H1 (cell line): ENCODE results near the gene TINAGL1. TPM values are rescaled to one million over a fixed set of nuclear protein-coding genes. Genes with fewer than 3 reads are reported as not detected.

Source experiments
- CTCF ChIA-PET: fragments of 300-600 bp; sonication (Branson Sonifier 250); formaldehyde crosslinking; loops from one replicate; lab custom pipeline; 2021; ENCODE audit not compliant: partially characterized antibody; lab: Charles Lee
- POLR2A ChIA-PET: fragments of 300-600 bp; sonication (Branson Sonifier 250); formaldehyde crosslinking; loops from one replicate; lab custom pipeline; 2021; ENCODE audit warnings: inconsistent platforms; ENCODE audit not compliant: partially characterized antibody; lab: Charles Lee
- DNase-seq, 2 experiments: peaks; one replicate each; pipeline versions ENCODE4 v3.0.0 to v3.0.0-alpha.2; 2010 to 2022; ENCODE audit warnings: low spot score in 2 of 2, low read depth in 1 of 2, mixed read lengths in 1 of 2
- FAIRE-seq: peaks from 2 replicates; lab custom pipeline; 2011; peaks lifted over from hg19 to GRCh38; lab: Jason Lieb, UNC
- H2AFZ ChIP-seq: 2 replicates; pipeline ENCODE4 v1.8.1; 2012; ENCODE audit warnings: low read length, inconsistent platforms
- H2AK5ac ChIP-seq: 2 replicates; pipeline ENCODE4 v1.6.1; 2013; ENCODE audit warnings: low read depth, low read length
- H2BK120ac ChIP-seq: replicated peaks from 2 replicates; pipeline ENCODE3; 2013; ENCODE audit warnings: low read depth, low read length, inconsistent platforms
- H2BK12ac ChIP-seq: 2 replicates; pipeline ENCODE4 v1.6.1; 2013; ENCODE audit warnings: low read depth, low read length
- H2BK15ac ChIP-seq: 2 replicates; pipeline ENCODE4 v1.6.1; 2013; ENCODE audit warnings: low read length
- H2BK20ac ChIP-seq: 2 replicates; pipeline ENCODE4 v1.6.1; 2013; ENCODE audit warnings: low read length
- H2BK5ac ChIP-seq: 2 replicates; pipeline ENCODE4 v1.6.1; 2013; ENCODE audit warnings: low read depth, low read length
- H3K14ac ChIP-seq: 2 replicates; pipeline ENCODE4 v1.6.1; 2013; ENCODE audit warnings: inconsistent platforms; ENCODE audit not compliant: insufficient read length
- H3K18ac ChIP-seq: 2 replicates; pipeline ENCODE4 v1.6.1; 2013; ENCODE audit warnings: low read length; ENCODE audit errors: extremely low read depth
- H3K23ac ChIP-seq: 2 replicates; pipeline ENCODE4 v1.6.1; 2013; ENCODE audit warnings: inconsistent platforms; ENCODE audit not compliant: insufficient read length
- H3K23me2 ChIP-seq: 2 replicates; pipeline ENCODE4 v1.6.1; 2013; ENCODE audit warnings: low read depth, low read length
- H3K27ac ChIP-seq: 2 replicates; pipeline ENCODE4 v1.6.1; 2011; ENCODE audit warnings: low read depth, low read length, inconsistent platforms
- H3K27me3 ChIP-seq, 4 experiments: replicated peaks in 1 of 4; 1 replicate in 1 of 4; 2 replicates in 3 of 4; pipeline versions ENCODE4 v1.6.1 to v1.8.1; 2011 to 2013; ENCODE audit warnings: low read length in 3 of 4, mild to moderate bottlenecking in 3 of 4, inconsistent platforms in 2 of 4, mixed read lengths in 2 of 4, moderate library complexity in 1 of 4; ENCODE audit not compliant: control insufficient read depth in 3 of 4, insufficient read depth in 3 of 4; ENCODE audit errors: extremely low read depth in 1 of 4
- H3K36me3 ChIP-seq, 4 experiments: 2 replicates each; pipeline versions ENCODE4 v1.6.1 to v1.8.1; 2011 to 2013; ENCODE audit warnings: mild to moderate bottlenecking in 4 of 4, low read length in 3 of 4, moderate library complexity in 2 of 4, control low read depth in 1 of 4, inconsistent platforms in 1 of 4; ENCODE audit not compliant: insufficient read depth in 4 of 4, control insufficient read depth in 2 of 4
- H3K4ac ChIP-seq: replicated peaks from 2 replicates; pipeline ENCODE3; 2013; ENCODE audit warnings: low read length, low read depth, mixed read lengths, inconsistent platforms; ENCODE audit not compliant: insufficient read length
- H3K4me1 ChIP-seq, 4 experiments: replicated peaks in 1 of 4; 1 replicate in 1 of 4; 2 replicates in 3 of 4; pipeline versions ENCODE4 v1.6.1 to v1.8.1; 2011 to 2013; ENCODE audit warnings: low read length in 3 of 4, inconsistent platforms in 2 of 4, mixed read lengths in 1 of 4; ENCODE audit not compliant: insufficient read depth in 4 of 4, control insufficient read depth in 3 of 4
- H3K4me2 ChIP-seq, 2 experiments: 2 replicates each; pipeline versions ENCODE4 v1.6.1 to v1.8.1; 2011 to 2013; ENCODE audit warnings: low read depth in 2 of 2, low read length in 2 of 2, control low read depth in 1 of 2, inconsistent platforms in 1 of 2, mild to moderate bottlenecking in 1 of 2; ENCODE audit not compliant: insufficient read depth in 1 of 2
- H3K4me3 ChIP-seq, 4 experiments: fragments of 200-600, 300-600 bp in 1 of 4; sonication (generic), shearing (Covaris generic), sonication (Bioruptor Twin) in 1 of 4; 2 replicates each; pipeline versions ENCODE4 v1.5.1 to v1.8.1; 2011 to 2016; ENCODE audit warnings: low read length in 4 of 4, low read depth in 3 of 4, control low read depth in 2 of 4, inconsistent platforms in 2 of 4, mild to moderate bottlenecking in 2 of 4, mixed read lengths in 1 of 4, moderate library complexity in 1 of 4; ENCODE audit not compliant: insufficient read depth in 2 of 4; ENCODE audit errors: extremely low read depth in 1 of 4
- H3K56ac ChIP-seq: replicated peaks from 2 replicates; pipeline ENCODE3; 2013; ENCODE audit warnings: low read depth, mild to moderate bottlenecking, mixed read lengths, low read length, inconsistent platforms; ENCODE audit not compliant: insufficient read length
- H3K79me1 ChIP-seq: 2 replicates; pipeline ENCODE4 v1.6.1; 2013; ENCODE audit warnings: low read depth, low read length, control low read depth
- H3K79me2 ChIP-seq, 2 experiments: 2 replicates each; pipeline versions ENCODE4 v1.6.1 to v1.8.1; 2012 to 2013; ENCODE audit warnings: low read length in 2 of 2, mild to moderate bottlenecking in 2 of 2, inconsistent platforms in 1 of 2; ENCODE audit not compliant: insufficient read depth in 2 of 2, control insufficient read depth in 1 of 2
- H3K9ac ChIP-seq, 4 experiments: replicated peaks in 1 of 4; 1 replicate in 1 of 4; 2 replicates in 3 of 4; pipeline versions ENCODE4 v1.6.1 to v1.8.1; 2011 to 2013; ENCODE audit warnings: low read depth in 3 of 4, low read length in 3 of 4, control low read depth in 2 of 4, mild to moderate bottlenecking in 2 of 4, moderate library complexity in 2 of 4, inconsistent platforms in 1 of 4; ENCODE audit errors: extremely low read depth in 1 of 4
- H3K9me3 ChIP-seq, 2 experiments: 2 replicates each; pipeline versions ENCODE4 v1.6.1 to v1.8.1; 2012 to 2013; ENCODE audit warnings: mild to moderate bottlenecking in 2 of 2, moderate library complexity in 2 of 2, control low read depth in 1 of 2, inconsistent platforms in 1 of 2, low read depth in 1 of 2, low read length in 1 of 2, mixed read lengths in 1 of 2; ENCODE audit not compliant: insufficient read depth in 2 of 2
- H4K20me1 ChIP-seq, 2 experiments: replicated peaks in 1 of 2; 2 replicates each; pipeline versions ENCODE3 to v1.8.1; 2011 to 2013; ENCODE audit warnings: inconsistent platforms in 2 of 2, low read length in 2 of 2, mild to moderate bottlenecking in 1 of 2; ENCODE audit not compliant: insufficient read depth in 2 of 2, control insufficient read depth in 1 of 2
- H4K5ac ChIP-seq: 2 replicates; pipeline ENCODE4 v1.6.1; 2013; ENCODE audit warnings: low read length, low read depth, mixed read lengths, inconsistent platforms; ENCODE audit not compliant: insufficient read length
- H4K8ac ChIP-seq: 2 replicates; pipeline ENCODE4 v1.8.0; 2013; ENCODE audit warnings: mild to moderate bottlenecking, moderate library complexity, low read length, inconsistent platforms; ENCODE audit not compliant: insufficient read depth; ENCODE audit errors: extremely low read depth
- H4K91ac ChIP-seq: replicated peaks from 2 replicates; pipeline ENCODE3; 2013; ENCODE audit warnings: low read length, mixed read lengths, inconsistent platforms; ENCODE audit not compliant: insufficient read length
- CBX5 ChIP-seq: fragments of 300-800, 300-1000 bp; sonication (generic); IDR thresholded peaks from 2 replicates; pipeline ENCODE4 v1.7.1; 2016; ENCODE audit warnings: antibody characterized with exemption, low read length, low read depth
- CEBPB ChIP-seq: IDR thresholded peaks from 2 replicates; pipeline ENCODE4 v1.6.1; 2012; ENCODE audit warnings: low read depth, low read length
- CREB1 ChIP-seq: IDR thresholded peaks from 2 replicates; pipeline ENCODE4 v1.6.1; 2012; ENCODE audit warnings: inconsistent platforms
- SUZ12 ChIP-seq: fragments of 200-600 bp; sonication (generic); IDR thresholded peaks from 2 replicates; pipeline ENCODE4 v1.6.1; 2012; ENCODE audit warnings: mild to moderate bottlenecking, inconsistent platforms, low read length, moderate library complexity, mixed read lengths
- WGBS, 2 experiments: shearing (Covaris generic) in 1 of 2; methylation state at CpG; one replicate each; pipeline versions ENCODE4 v1.1.6 to v1.1.7; 2013 to 2015; ENCODE audit warnings: low lambda C conversion rate in 2 of 2, mixed read lengths in 2 of 2, inconsistent platforms in 1 of 2, low coverage in 1 of 2, missing lambda C conversion rate in 1 of 2; ENCODE audit not compliant: insufficient replicate concordance in 2 of 2, insufficient coverage in 1 of 2, insufficient read length in 1 of 2; ENCODE audit errors: extremely low coverage in 1 of 2, missing lambda C conversion rate in 1 of 2; 5-methylcytosine and 5-hydroxymethylcytosine counted together
- polyA plus RNA-seq, 7 experiments: library from polyadenylated mRNA; depleted of rRNA in 3 of 7; stranded (reverse) in 5 of 7; unstranded in 2 of 7; fragments of >200 nt in 5 of 7; fragments of 200-250 nt in 2 of 7; gene quantifications; 1 replicate in 5 of 7; 2 replicates in 1 of 7; 4 replicates in 1 of 7; pipeline versions ENCODE4 v1.2.1 to v1.2.3, GENCODE V29; 2011 to 2013; ENCODE audit warnings: missing spikeins in 2 of 7, mixed read lengths in 2 of 7
- total RNA-seq: library from RNA; stranded (reverse); fragmentation: NEBNext Ultra II Directional; extraction: Animal tissue kit (Norgen Biotek cat#: 25700); gene quantifications from 2 replicates; pipeline ENCODE4 v1.2.1, GENCODE V29; 2021

The TINAGL1 gene
- total and polyA plus RNA-seq, 2 of the 8 experiments (the other 6 are each of a cell fraction or from before 2014, with no cell fraction given): 11.2 to 21.7 TPM

- Histone ChIP-seq H2BK20ac (no peak overlapping the region), H3K27ac (no peak overlapping the region), H2BK5ac (no peak overlapping the region), H2AFZ (no peak overlapping the region), H3K79me2 (no peaks in the 10 kb centered on the region), H2BK15ac (no peak overlapping the region), H3K23me2 (no peaks in the 10 kb centered on the region), H3K4ac (no peak overlapping the region), H3K4me3 (no peak overlapping the region), H4K5ac (no peak overlapping the region), H4K8ac (no peak overlapping the region), H2BK120ac (no peak overlapping the region), H3K4me1 (peaks cover 0 to 4% (median 1%) of the 10 kb centered on the region in 4 experiments; a peak in 3 of 7 replicates), H3K56ac (no peak overlapping the region), H3K9me3 (no peaks in the 10 kb centered on the region), H3K36me3 (peaks cover 0 to 2% (median under 1%) of the 10 kb centered on the region in 4 experiments; a peak in 2 of 8 replicates), H3K9ac (no peak overlapping the region), H3K18ac (no peak overlapping the region), H4K91ac (no peak overlapping the region), H2BK12ac (no peak overlapping the region), H2AK5ac (no peak overlapping the region), H3K14ac (no peak overlapping the region), H4K20me1 (no peaks in the 10 kb centered on the region), H3K4me2 (no peak overlapping the region), H3K23ac (no peak overlapping the region), H3K79me1 (no peaks in the 10 kb centered on the region), H3K27me3 (peaks cover 0 to 3% (median 0%) of the 10 kb centered on the region in 4 experiments; a peak in 1 of 7 replicates)
- FAIRE-seq: no peak
- TF ChIP-seq CBX5: no peak
- TF ChIP-seq SUZ12: no peak
- TF ChIP-seq CEBPB: no peak
- no peak for TF ChIP-seq CREB1
- WGBS, 2 experiments: 93% methylated on average over 12 of the region's 12 CpGs; no CpG with 5 or more reads in 1 of the 2 experiments
- CTCF ChIA-PET: interaction anchor here (0.6 to 5.2 kb wide), 5 partner anchors 8 to 226 kb away, joined by 3 to 40 read pairs (median 3); no protein-coding TSS in a partner anchor
- POLR2A ChIA-PET: interaction anchor here (0.8 to 1.5 kb wide), 2 partner anchors 8 to 12 kb away, joined by 3 read pairs; no protein-coding TSS in a partner anchor
- no peak for DNase-seq
Measured at GRCh38 chr1:31623365-31623764, 47.0 kb downstream of the TINAGL1 start.
